GM18867 (cell line): Measurements from ENCODE around the gene GUCY2F.

Experiments used
- ATAC-seq: cut with Tn5 transposase; IDR thresholded peaks from one replicate; pipeline ENCODE4 v1.9.1; 2021; ENCODE audit warnings: mild to moderate bottlenecking, moderate library complexity; ENCODE audit not compliant: unreplicated experiment

GUCY2F gene

GRCh38 chrX:109481986-109482385 is at the start of gene GUCY2F:
Gene GUCY2F, minus strand, starts transcription at chrX:109482086. Its CDS starts 6,150 bp downstream, at chrX:109475936.
- no peak for ATAC-seq

- ATAC-seq: no peak
These were observed 37.1 kb upstream of the GUCY2F start for GRCh38 chrX:109519001-109519400.

DNA sequence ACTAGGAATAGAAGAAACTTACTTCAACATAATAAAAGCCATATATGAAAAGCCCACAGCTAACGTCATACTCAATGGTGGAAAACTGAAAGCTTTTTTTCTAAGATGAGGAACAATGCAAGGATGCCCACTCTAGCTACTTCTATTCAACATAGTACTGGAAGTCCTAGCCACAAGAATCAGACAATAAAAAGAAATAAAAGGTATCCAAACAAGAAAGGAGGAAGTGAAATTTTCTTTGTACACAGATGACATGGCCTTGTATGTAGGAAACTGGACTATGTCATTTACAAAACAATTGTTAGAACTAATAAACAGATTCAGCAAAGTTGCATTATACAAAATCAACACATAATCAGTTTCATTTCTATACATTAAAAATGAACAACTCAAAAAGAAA is 29.2 kb upstream of the GUCY2F start:
- no peak for ATAC-seq

DNA sequence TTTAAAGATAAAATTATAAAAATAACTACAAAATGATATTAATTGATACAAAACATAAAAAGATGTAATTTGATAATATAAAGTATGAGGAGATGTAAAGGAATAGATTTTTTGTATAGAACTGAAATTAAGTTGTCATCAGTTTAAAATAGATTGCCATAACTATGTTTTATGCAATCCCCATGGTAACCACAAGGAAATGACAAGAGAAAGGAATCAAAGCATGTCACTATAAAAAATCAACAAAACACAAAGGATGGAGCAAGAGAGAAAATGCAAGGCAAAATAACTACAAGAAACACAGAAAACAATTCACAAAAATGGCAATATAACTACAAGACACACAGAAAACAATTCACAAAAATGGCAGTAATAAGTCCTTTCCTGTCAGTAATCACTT is 27.0 kb upstream of the GUCY2F start:
- no peak for ATAC-seq

DNA sequence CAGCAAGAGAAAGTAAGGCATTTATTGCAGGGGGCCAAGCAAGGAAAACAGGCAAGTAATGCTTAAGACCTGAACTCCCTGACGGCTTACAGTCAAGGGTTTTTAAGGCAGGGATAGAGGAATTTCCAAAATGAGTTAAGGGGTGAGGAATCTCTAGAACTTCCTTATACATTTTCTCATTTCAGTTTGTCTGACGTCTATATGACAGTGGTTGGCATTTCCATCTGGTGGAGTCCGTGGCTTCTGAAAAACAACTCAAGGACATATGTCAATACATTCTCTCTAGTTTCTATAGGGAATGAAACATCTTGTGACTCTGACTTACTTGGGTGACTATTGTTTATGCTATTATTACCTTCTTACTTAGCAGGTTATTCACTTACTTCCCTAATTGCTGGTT is 19.3 kb upstream of the GUCY2F start:
- no peak for ATAC-seq

- ATAC-seq: no peak
These were observed 16.5 kb upstream of the GUCY2F start for GRCh38 chrX:109498434-109498833.

DNA sequence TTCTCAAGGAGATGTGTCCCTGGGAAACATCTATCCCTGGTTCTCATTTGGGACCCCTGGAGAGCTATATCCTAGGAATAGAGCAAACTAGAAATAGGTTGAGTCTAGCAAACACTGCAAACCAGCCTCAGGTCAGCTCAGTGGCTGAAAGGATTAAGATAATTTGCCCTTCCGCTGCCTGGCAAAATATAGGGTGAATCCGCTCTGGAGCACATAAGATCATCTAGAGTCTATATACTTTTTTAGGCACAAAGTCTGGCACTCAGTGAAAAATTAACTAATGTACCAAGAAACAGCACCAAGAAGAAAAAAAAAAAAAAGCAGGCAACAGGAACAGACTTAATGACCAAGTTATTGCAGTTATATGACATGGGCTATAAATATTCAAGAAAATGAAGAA is 7.3 kb upstream of the GUCY2F start:
- ATAC-seq: no peak

DNA sequence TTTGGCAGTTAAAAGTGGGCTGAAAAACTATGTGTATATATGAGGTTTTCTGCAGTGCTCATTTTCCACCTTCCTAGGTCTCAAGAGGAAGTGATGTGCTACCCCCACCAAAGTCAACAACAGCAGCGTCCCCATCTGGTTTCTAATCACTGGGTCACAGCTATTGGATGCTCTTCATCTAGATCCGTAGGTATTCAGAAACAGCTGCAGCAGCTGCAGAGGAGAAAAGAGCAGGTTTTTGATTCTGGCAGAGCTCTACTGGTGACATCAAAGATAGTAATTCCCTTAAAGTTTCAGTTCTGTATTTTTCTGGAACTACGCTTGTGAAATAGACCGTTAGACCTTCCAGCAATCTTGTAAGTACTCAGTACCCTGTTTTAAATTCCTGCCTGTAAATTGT is 5.8 kb upstream of the GUCY2F start:
- ATAC-seq: no peak

- ATAC-seq: peak; percentile 90
These were observed 3.8 kb upstream of the GUCY2F start for GRCh38 chrX:109485470-109486340.

- ATAC-seq: no peak
These were observed 3.0 kb upstream of the GUCY2F start for GRCh38 chrX:109484886-109485285.

GRCh38 chrX:109475174-109475891 is 6.6 kb downstream of the GUCY2F start:
- ATAC-seq: no peak

DNA sequence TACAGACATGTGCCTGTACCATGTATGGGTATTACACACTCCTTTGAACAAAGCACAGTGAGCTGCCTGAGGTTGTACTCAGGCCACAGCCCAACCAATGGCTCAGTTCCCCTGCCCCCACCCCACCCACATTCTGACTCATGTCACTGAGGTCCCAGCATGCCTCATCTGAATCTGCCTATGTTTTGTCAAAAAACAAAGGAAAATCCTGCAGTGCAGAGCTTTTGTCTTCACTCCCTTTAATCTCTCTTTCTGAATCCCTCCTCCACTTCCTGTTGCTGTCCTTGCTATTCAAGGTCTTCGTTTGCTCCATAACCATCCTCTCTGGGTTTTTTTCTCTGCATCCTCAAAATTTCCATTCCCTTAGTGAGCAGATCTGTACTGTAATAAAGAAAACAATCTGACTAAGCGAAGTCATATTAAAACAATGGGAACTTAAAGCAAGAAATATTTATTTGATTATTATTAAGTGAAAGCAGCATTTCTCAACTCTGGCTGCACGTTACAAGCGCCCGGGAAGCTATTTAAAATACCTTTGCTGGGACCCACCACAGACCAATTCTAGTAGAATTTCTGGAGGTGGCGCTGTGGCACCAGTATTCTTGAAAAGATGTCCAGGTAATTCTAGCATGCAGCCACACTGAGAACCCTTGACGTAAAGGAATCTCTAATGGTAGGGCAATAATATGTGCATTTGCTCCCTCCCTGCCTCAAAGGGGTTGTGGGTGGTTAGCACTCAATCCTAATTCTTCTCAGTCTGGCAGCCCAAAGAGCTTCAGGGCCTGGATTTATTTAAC is 8.7 kb downstream of the GUCY2F start:
- ATAC-seq: peak; percentile 59

GRCh38 chrX:109464231-109464630 is 17.7 kb downstream of the GUCY2F start:
- no peak for ATAC-seq

GRCh38 chrX:109463784-109464183 is 18.1 kb downstream of the GUCY2F start:
- ATAC-seq: no peak

DNA sequence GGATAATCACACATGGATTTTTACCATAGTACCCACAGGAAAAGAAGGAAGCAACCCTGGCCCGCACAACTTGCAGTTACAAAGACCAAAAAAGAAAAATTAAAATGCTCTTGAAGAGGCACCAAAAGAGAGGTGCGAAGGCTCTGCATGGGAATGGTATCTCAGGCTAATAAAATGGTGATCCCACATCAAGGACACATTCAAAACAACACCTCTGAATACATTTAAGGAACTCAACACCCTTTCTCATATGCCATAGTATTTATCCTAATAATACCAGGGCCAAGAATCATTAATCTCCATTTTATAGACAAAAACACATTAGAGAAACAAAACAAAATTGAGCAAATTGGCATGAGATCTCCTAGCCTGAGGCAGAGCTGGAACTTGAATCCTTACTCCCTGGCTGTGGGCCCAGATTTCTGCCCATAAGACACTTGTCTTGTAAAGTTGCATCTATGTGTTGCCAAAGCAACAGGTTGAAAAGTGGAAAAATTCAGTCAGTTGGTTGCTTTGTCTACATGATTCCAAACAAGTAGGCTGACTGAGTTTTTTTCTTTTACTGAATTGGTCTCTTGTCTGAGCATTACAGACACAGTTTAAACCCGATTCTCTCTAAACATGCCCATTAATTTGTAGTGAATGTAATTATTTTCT is 33.5 kb downstream of the GUCY2F start:
- no peak for ATAC-seq

DNA sequence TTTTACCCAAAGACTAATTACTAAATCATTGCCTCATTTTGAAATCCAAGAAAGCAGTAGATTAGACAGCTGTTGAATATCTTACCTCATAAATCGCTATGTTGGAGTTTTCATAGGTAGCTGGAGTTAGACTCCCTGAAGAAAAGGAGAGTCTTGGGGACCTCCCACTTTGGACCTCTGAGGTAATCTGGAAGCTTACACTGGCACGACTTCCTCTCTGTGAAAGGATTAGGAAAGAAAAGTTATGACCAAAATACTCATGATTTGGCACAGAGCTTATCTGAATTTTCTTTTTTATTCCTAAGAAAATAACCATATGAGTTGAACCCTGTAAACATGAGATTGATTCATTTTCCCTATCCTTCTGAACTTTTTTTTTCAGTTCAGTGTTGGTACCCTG is 40.6 kb downstream of the GUCY2F start:
- no peak for ATAC-seq

GRCh38 chrX:109440475-109440874 is 41.4 kb downstream of the GUCY2F start:
- no peak for ATAC-seq

DNA sequence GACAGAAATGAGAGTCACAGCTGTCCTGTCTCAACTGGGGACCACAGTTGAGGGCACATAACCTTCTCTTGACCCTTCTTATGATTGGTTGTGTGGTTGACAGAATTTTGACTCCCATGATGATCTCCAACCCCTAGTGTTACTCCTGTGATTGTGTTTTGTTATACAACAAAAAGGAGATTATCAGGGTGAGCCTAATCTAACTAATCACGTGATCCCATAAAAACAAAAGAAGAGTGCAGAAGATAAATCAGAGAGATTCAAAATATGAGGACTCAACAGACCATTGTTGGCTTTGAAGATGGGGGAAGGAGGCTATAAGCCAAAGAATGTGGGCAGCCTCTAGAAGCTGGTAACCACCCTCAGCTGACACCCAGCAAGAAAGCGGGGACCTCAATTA is 72.7 kb downstream of the GUCY2F start:
- no peak for ATAC-seq

- no peak for ATAC-seq
These were observed 78.0 kb downstream of the GUCY2F start for GRCh38 chrX:109403922-109404321.

GRCh38 chrX:109399831-109400230 is 82.1 kb downstream of the GUCY2F start:
- ATAC-seq: no peak

DNA sequence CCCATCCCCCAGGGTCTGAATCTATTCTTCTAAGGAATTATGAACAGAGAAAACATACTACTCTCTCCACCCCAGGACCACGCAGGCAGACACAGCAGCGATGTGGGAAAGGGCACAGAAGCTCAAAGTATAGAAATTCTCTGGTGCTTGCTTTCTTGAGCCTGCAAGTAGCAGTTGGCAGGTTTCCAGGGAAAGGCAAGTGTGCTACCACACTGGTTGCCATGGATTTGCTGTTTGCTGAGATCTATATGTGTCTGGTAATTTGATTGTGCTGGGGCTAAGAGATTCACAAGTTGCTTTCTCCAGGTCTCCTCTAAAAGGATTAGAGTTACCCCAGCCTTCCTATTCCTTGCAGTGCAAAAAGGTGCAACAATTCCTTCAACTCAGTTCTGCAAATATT is 83.1 kb downstream of the GUCY2F start:
- ATAC-seq: no peak
